MM.1S (cell line): Measurements from ENCODE around the gene CD99L2.

ENCODE experiments used
- DNase-seq: peaks from one replicate; pipeline ENCODE4 v3.0.0-alpha.2; 2015
- H2AFZ ChIP-seq: fragments of 300-600 bp; sonication (generic); 2 replicates; pipeline ENCODE4 v1.6.0; 2016; ENCODE audit warnings: antibody characterized with exemption, low read length
- H3F3A ChIP-seq: fragments of 300-600 bp; sonication (generic); 2 replicates; pipeline ENCODE4 v1.6.1; 2016; ENCODE audit warnings: mild to moderate bottlenecking, antibody characterized with exemption, low read length, moderate library complexity, mixed read lengths; ENCODE audit not compliant: insufficient read depth
- H3K27ac ChIP-seq: fragments of 300-600 bp; sonication (generic); 2 replicates; pipeline ENCODE4 v1.5.1; 2016; ENCODE audit warnings: mild to moderate bottlenecking, low read length
- H3K27me3 ChIP-seq: fragments of 300-600 bp; sonication (generic); replicated peaks from 2 replicates; pipeline ENCODE4 v1.6.0; 2016; ENCODE audit warnings: low read length; ENCODE audit not compliant: insufficient read depth
- H3K36me3 ChIP-seq: fragments of 300-600 bp; sonication (generic); replicated peaks from 2 replicates; pipeline ENCODE4 v1.6.1; 2016; ENCODE audit warnings: mild to moderate bottlenecking, low read length, mixed read lengths; ENCODE audit not compliant: insufficient read depth
- H3K4me1 ChIP-seq: fragments of 300-600 bp; sonication (generic); 2 replicates; pipeline ENCODE4 v1.6.1; 2016; ENCODE audit warnings: low read length, mixed read lengths
- H3K4me2 ChIP-seq: fragments of 300-600 bp; sonication (generic); 2 replicates; pipeline ENCODE4 v1.6.0; 2016; ENCODE audit warnings: low read depth, low read length
- H3K4me3 ChIP-seq: fragments of 300-600 bp; sonication (generic); 2 replicates; pipeline ENCODE4 v1.5.1; 2016; ENCODE audit warnings: low read length, mixed read lengths
- H3K79me2 ChIP-seq: fragments of 300-600 bp; sonication (generic); 2 replicates; pipeline ENCODE4 v1.6.1; 2016; ENCODE audit warnings: mixed run types, low read length, mixed read lengths
- H3K9ac ChIP-seq: fragments of 300-600 bp; sonication (generic); 2 replicates; pipeline ENCODE4 v1.6.1; 2016; ENCODE audit warnings: low read length, mixed read lengths
- H3K9me2 ChIP-seq: fragments of 300-600 bp; sonication (generic); replicated peaks from 2 replicates; pipeline ENCODE4 v1.6.1; 2016; ENCODE audit warnings: mild to moderate bottlenecking, low read length, mixed read lengths; ENCODE audit not compliant: insufficient read depth
- H3K9me3 ChIP-seq: fragments of 300-600 bp; sonication (generic); replicated peaks from 2 replicates; pipeline ENCODE4 v1.6.1; 2016; ENCODE audit warnings: mild to moderate bottlenecking, low read length, mixed read lengths; ENCODE audit not compliant: insufficient read depth
- H4K20me1 ChIP-seq: fragments of 300-600 bp; sonication (generic); 2 replicates; pipeline ENCODE4 v1.6.1; 2016; ENCODE audit warnings: mild to moderate bottlenecking, low read length, moderate library complexity, mixed read lengths; ENCODE audit not compliant: insufficient read depth
- CTCF ChIP-seq: fragments of 300-600 bp; sonication (generic); IDR thresholded peaks from 2 replicates; pipeline ENCODE4 v1.5.1; 2016; ENCODE audit warnings: antibody characterized with exemption, low read length, mixed read lengths
- EZH2 ChIP-seq: fragments of 300-600 bp; sonication (generic); optimal IDR thresholded peaks from 2 replicates; pipeline ENCODE3; 2017; ENCODE audit warnings: low read depth, mild to moderate bottlenecking, antibody characterized with exemption, low read length, mixed read lengths
- EZH2phosphoT487 ChIP-seq: fragments of 300-600 bp; sonication (generic); IDR thresholded peaks from 2 replicates; pipeline ENCODE4 v1.6.1; 2018; ENCODE audit warnings: antibody characterized with exemption, low read length

CD99L2 gene

GRCh38 chrX:150774798-150775568 is 123.5 kb downstream of the CD99L2 start:
- H3K27me3 ChIP-seq, result no peaks in the 10 kb centered on the region
- H3K9me2 ChIP-seq, result no peaks in the 10 kb centered on the region
- H3K9me3 ChIP-seq, result no peaks in the 10 kb centered on the region
- no peak overlapping the region for H3K27ac ChIP-seq
- TF ChIP-seq EZH2phosphoT487 (no peak), CTCF (no peak), EZH2 (no peak)
- no peak overlapping the region for H3K4me2 ChIP-seq
- peaks cover 14% of the 10 kb centered on the region for H3K4me1 ChIP-seq
- peaks cover 6% of the 10 kb centered on the region; the same call in 1 of the 2 replicates for H3F3A ChIP-seq
- no peak overlapping the region for H2AFZ ChIP-seq
- H3K9ac ChIP-seq, result no peak overlapping the region
- H4K20me1 ChIP-seq, result no peaks in the 10 kb centered on the region
- H3K4me3 ChIP-seq, result no peak overlapping the region
- H3K36me3 ChIP-seq, result no peaks in the 10 kb centered on the region
- DNase-seq, result no peak
- no peaks in the 10 kb centered on the region for H3K79me2 ChIP-seq

DNA sequence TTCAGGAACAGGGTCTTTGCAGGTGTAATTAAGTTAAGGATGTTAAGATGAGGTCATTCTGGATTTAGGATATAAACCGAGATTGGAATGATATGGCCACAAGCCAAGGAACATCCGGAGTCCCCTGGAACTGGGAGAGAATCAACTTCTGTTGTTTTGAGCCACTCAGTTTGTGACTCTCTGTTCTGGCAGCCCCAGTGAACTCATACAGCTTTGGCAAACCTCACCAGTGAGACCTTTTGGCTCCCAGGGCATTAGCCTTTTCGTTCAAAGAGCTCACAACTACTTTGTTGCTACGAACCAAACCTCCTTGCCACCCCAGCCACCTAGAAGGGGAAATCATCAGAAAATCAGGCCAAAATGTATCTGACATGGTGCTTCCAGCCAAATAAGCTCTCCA is 124.8 kb downstream of the CD99L2 start:
- Histone ChIP-seq H3K4me2 (no peak overlapping the region), H3K79me2 (no peaks in the 10 kb centered on the region), H3K9me2 (no peaks in the 10 kb centered on the region), H3K9me3 (no peaks in the 10 kb centered on the region), H3K4me1 (peaks cover 6% of the 10 kb centered on the region), H2AFZ (no peak overlapping the region), H3F3A (no peaks in the 10 kb centered on the region), H3K27ac (no peak overlapping the region), H3K36me3 (no peaks in the 10 kb centered on the region), H3K4me3 (no peak overlapping the region), H3K27me3 (no peaks in the 10 kb centered on the region), H3K9ac (no peak overlapping the region), H4K20me1 (no peaks in the 10 kb centered on the region)
- DNase-seq, result no peak
- no peak for TF ChIP-seq CTCF
- no peak for TF ChIP-seq EZH2
- no peak for TF ChIP-seq EZH2phosphoT487

- no peak for TF ChIP-seq EZH2
- no peak for TF ChIP-seq EZH2phosphoT487
- no peak for TF ChIP-seq CTCF
- no peak overlapping the region for H3K27ac ChIP-seq
- H3F3A ChIP-seq, result no peaks in the 10 kb centered on the region
These were observed 125.4 kb downstream of the CD99L2 start for GRCh38 chrX:150773117-150773516.

More at GRCh38 chrX:150773117-150773516, 125.4 kb downstream of the CD99L2 start:
- H4K20me1 ChIP-seq, result no peaks in the 10 kb centered on the region
- no peak for DNase-seq
- no peak overlapping the region for H3K4me2 ChIP-seq
- H3K4me3 ChIP-seq, result no peak overlapping the region
- no peaks in the 10 kb centered on the region for H3K9me2 ChIP-seq
- no peaks in the 10 kb centered on the region for H3K9me3 ChIP-seq
- H3K4me1 ChIP-seq, result peaks cover 4% of the 10 kb centered on the region; the same call in 1 of the 2 replicates
- H3K79me2 ChIP-seq, result no peaks in the 10 kb centered on the region
- H3K27me3 ChIP-seq, result no peaks in the 10 kb centered on the region
- no peaks in the 10 kb centered on the region for H3K36me3 ChIP-seq
- H2AFZ ChIP-seq, result no peak overlapping the region
- no peak overlapping the region for H3K9ac ChIP-seq
